ENCODE results near the gene MANBA.

DNA sequence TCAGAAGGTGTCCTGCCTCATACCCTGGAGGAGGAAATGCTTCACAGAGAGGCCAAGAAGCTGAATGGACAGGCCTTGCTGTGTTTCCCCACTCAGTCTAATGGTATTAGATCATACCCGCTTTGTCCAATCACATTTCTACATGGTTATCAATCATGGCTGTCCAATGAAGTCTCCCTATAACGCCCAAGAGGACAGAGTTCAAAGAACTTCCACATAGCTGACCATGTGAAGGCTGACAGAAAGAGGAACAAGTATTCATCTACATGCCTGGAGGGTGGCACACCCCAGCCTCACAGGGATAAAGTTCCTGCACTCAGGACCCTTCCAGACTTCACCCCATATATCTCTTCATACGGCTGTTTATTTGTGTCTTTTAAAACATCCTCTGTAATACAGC is 123.4 kb downstream of the MANBA start:
- TF ChIP-seq, protein P1, sequence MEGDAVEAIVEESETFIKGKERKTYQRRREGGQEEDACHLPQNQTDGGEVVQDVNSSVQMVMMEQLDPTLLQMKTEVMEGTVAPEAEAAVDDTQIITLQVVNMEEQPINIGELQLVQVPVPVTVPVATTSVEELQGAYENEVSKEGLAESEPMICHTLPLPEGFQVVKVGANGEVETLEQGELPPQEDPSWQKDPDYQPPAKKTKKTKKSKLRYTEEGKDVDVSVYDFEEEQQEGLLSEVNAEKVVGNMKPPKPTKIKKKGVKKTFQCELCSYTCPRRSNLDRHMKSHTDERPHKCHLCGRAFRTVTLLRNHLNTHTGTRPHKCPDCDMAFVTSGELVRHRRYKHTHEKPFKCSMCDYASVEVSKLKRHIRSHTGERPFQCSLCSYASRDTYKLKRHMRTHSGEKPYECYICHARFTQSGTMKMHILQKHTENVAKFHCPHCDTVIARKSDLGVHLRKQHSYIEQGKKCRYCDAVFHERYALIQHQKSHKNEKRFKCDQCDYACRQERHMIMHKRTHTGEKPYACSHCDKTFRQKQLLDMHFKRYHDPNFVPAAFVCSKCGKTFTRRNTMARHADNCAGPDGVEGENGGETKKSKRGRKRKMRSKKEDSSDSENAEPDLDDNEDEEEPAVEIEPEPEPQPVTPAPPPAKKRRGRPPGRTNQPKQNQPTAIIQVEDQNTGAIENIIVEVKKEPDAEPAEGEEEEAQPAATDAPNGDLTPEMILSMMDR (IDR thresholded peaks at IDR 0.05; ENCODE audit: insufficient read depth, low read depth, low read length), result no peak
- TF ChIP-seq EZH2 (IDR thresholded peaks at IDR 0.05; ENCODE audit: insufficient read depth, low read length), result no peak

All from astrocyte (in vitro differentiated cells and primary cell).